PFSK-1 (cell line): ENCODE results near the gene MCHR1.

Source experiments
- FOXP2 ChIP-seq: optimal IDR thresholded peaks from 2 replicates; pipeline ENCODE3; 2011; ENCODE audit warnings: borderline replicate concordance, control low read depth, inconsistent platforms; ENCODE audit not compliant: insufficient read depth; ENCODE audit errors: extremely low read length, extremely low read depth
- POLR2AphosphoS5 ChIP-seq: IDR thresholded peaks from 2 replicates; pipeline ENCODE4 v1.6.1; 2012; ENCODE audit warnings: low read depth, mild to moderate bottlenecking, control low read depth, low read length, moderate library complexity
- REST ChIP-seq, 2 experiments: IDR thresholded peaks; 2 replicates each; pipeline versions ENCODE4 v1.6.1 to v1.8.0; 2011 to 2012; ENCODE audit warnings: low read depth in 2 of 2, low read length in 2 of 2, control low read depth in 1 of 2, inconsistent platforms in 1 of 2, mild to moderate bottlenecking in 1 of 2, moderate library complexity in 1 of 2; ENCODE audit not compliant: insufficient read depth in 1 of 2
- SIN3A ChIP-seq: IDR thresholded peaks from 2 replicates; pipeline ENCODE4 v1.6.1; 2012; ENCODE audit warnings: mild to moderate bottlenecking, low read length, moderate library complexity, borderline replicate concordance; ENCODE audit not compliant: insufficient read depth
- TAF1 ChIP-seq: IDR thresholded peaks from 2 replicates; pipeline ENCODE4 v1.6.1; 2012; ENCODE audit warnings: low read length, control low read depth, borderline replicate concordance; ENCODE audit not compliant: insufficient read depth

MCHR1 gene

GRCh38 chr22:40660730-40661129 is 18.6 kb upstream of the MCHR1 start:
- TF ChIP-seq FOXP2, result no peak
- no peak for TF ChIP-seq SIN3A
- no peak for TF ChIP-seq POLR2AphosphoS5
- TF ChIP-seq REST (IDR thresholded peaks at IDR 0.05; ENCODE audit: insufficient read depth in 1 of 2, low read depth in 2 of 2, low read length in 2 of 2), result no peak
- no peak for TF ChIP-seq TAF1

GRCh38 chr22:40661671-40662070 is 17.6 kb upstream of the MCHR1 start:
- no peak for TF ChIP-seq TAF1
- TF ChIP-seq FOXP2, result no peak
- TF ChIP-seq REST (IDR thresholded peaks at IDR 0.05; ENCODE audit: insufficient read depth in 1 of 2, low read depth in 2 of 2, low read length in 2 of 2), result no peak
- no peak for TF ChIP-seq POLR2AphosphoS5
- no peak for TF ChIP-seq SIN3A

- TF ChIP-seq FOXP2, result no peak
- TF ChIP-seq POLR2AphosphoS5, result no peak
- no peak for TF ChIP-seq TAF1
- TF ChIP-seq SIN3A, result no peak
- TF ChIP-seq REST (IDR thresholded peaks at IDR 0.05; ENCODE audit: insufficient read depth in 1 of 2, low read depth in 2 of 2, low read length in 2 of 2), result no peak
These were observed 14.0 kb upstream of the MCHR1 start for GRCh38 chr22:40665312-40665711.

GRCh38 chr22:40666151-40666848 is 13.0 kb upstream of the MCHR1 start:
- no peak for TF ChIP-seq REST (IDR thresholded peaks at IDR 0.05; ENCODE audit: insufficient read depth in 1 of 2, low read depth in 2 of 2, low read length in 2 of 2)

- TF ChIP-seq TAF1 (no peak), REST (IDR thresholded peaks at IDR 0.05; ENCODE audit: insufficient read depth in 1 of 2, low read depth in 2 of 2, low read length in 2 of 2) (no peak), POLR2AphosphoS5 (no peak), FOXP2 (no peak), SIN3A (0 out of 2 replicates have a peak, but pooled peaks have one; percentile 36)
These were observed 10.5 kb upstream of the MCHR1 start for GRCh38 chr22:40668611-40669411.
